Sigmoid colon (tissue), 7 donors: Measurements from ENCODE around the gene CLMN. TPM values are rescaled to one million over a fixed set of nuclear protein-coding genes. Genes with fewer than 3 reads are reported as not detected.

Experiments used
- DNase-seq: peaks from one replicate; pipeline ENCODE4 v3.0.0-alpha.2; 2019
- H3K27ac ChIP-seq, 4 donors: fragments of 200-600 bp; sonication (generic); one replicate each; pipeline ENCODE4 v1.5.1; 2016 to 2019; ENCODE audit warnings: mild to moderate bottlenecking in 1 of 4
- H3K27me3 ChIP-seq, 3 donors: fragments of 200-600 bp; sonication (generic); one replicate each; pipeline ENCODE4 v1.5.1; 2019; ENCODE audit warnings: mild to moderate bottlenecking in 1 of 3
- H3K36me3 ChIP-seq, 4 donors: fragments of 200-600 bp; sonication (generic); one replicate each; pipeline ENCODE4 v1.5.1; 2016 to 2019
- H3K4me1 ChIP-seq, 4 donors: fragments of 200-600 bp; sonication (generic); one replicate each; pipeline ENCODE4 v1.5.1; 2017 to 2019
- H3K4me3 ChIP-seq, 4 donors: fragments of 200-600 bp; sonication (generic); one replicate each; pipeline ENCODE4 v1.5.1; 2017 to 2019; ENCODE audit warnings: mild to moderate bottlenecking in 2 of 4, moderate library complexity in 1 of 4
- H3K9me3 ChIP-seq, 4 donors: fragments of 200-600 bp in 3 of 4; sonication (generic) in 3 of 4; one replicate each; pipeline versions ENCODE4 v1.5.1 to v1.6.1; 2013 to 2019
- EP300 ChIP-seq, 4 donors: sonication (generic); formaldehyde crosslinking; IDR thresholded peaks; one replicate each; pipeline ENCODE4 v1.6.1; 2017; ENCODE audit warnings: antibody characterized with exemption in 4 of 4
- POLR2A ChIP-seq, 2 donors: fragments of 450-650 bp; IDR thresholded peaks; one replicate each; pipeline ENCODE4 v1.6.1; 2016; ENCODE audit warnings: antibody characterized with exemption in 2 of 2, mild to moderate bottlenecking in 2 of 2, moderate library complexity in 2 of 2
- POLR2AphosphoS5 ChIP-seq, 4 donors: sonication (generic); formaldehyde crosslinking; IDR thresholded peaks; one replicate each; pipeline ENCODE4 v1.6.1; 2017; ENCODE audit warnings: antibody characterized with exemption in 4 of 4
- WGBS, 2 donors: extraction: QIAGEN DNeasy Blood & Tissue Kit; methylation state at CpG; one replicate each; pipeline ENCODE4 v1.1.7; 2013; 5-methylcytosine and 5-hydroxymethylcytosine counted together
- intact Hi-C: fragments of 100-400 bp; cut with DNase I; formaldehyde crosslinking; loops from one replicate; pipeline ENCODE4 v1.15.1; 2023
- polyA plus RNA-seq, 3 donors: library from polyadenylated mRNA; stranded (reverse); fragments of 200-250 nt; gene quantifications; one replicate each; pipeline ENCODE4 v1.2.3, GENCODE V29; 2013
- total RNA-seq, 4 donors: library from RNA; depleted of rRNA; stranded (reverse); fragments of >200 nt; gene quantifications; one replicate each; pipeline ENCODE4 v1.1.0, GENCODE V29; 2016
- TF ChIP-seq, protein P1 (sequence below), 4 experiments: fragments of 450-650 bp in 3 of 4; fragments of 200-600 bp in 1 of 4; IDR thresholded peaks; one replicate each; pipeline ENCODE4 v1.5.1; 2016 to 2019; ENCODE audit warnings: antibody characterized with exemption in 4 of 4, mild to moderate bottlenecking in 3 of 4, moderate library complexity in 2 of 4
- donor health status: healthy with polysubstance abuse.
- donor health status: Bipolar disorder and iron deficiency.
- donor health status: healthy.

CLMN gene
- total and polyA plus RNA-seq, 7 donors: 3.5 to 40.2 (median 9.1) TPM

DNA sequence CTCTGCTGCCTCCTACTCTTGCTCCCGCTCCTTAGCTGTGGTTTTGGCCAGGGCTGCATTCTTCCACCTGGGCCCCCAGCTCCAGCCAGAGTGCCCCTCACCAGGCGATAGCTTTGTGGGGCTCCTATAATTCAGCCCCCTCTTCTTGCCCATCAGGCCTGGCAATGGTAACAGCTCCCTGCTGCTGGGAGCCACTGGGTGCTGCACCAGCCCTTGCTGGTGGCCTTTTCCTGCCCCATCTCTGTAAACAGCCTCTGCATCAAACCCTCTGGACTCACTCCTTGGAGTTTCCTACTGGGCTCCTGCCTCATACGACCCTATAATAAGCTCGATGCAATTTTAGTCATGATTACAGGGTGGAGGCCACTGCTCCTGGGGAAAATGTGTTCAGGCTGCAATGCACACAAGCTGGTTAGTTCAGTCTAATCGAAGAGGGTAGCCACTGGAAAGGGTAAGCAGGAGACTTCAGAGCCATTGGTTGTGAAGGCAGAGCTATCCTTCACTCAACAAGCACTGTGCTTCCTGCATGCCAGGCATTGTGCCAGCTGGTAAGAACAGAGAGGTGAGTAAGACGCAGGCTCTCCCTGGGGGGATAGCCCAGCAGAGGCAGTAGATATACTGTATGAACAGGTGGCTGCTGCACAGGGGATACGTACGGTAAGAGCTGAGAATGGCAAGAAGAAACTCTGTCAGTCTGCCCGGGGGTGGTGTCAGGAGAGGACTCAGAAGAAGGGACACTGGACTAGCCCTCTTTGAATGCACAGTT, 24.7 kb downstream of the CLMN start:
- intact Hi-C loops: no loop called here
- DNase-seq: no peak
- no peak overlapping the region for H3K4me3 ChIP-seq
- H3K9me3 ChIP-seq: no peaks in the 10 kb centered on the region
- WGBS, 2 donors: 67 to 77% methylated on average over 9 of the region's 9 CpGs
- peaks cover 0 to 9% (median 4%) of the 10 kb centered on the region in 4 donors for H3K4me1 ChIP-seq
- TF ChIP-seq POLR2A (IDR thresholded peaks at IDR 0.05) (no peak), EP300 (IDR thresholded peaks at IDR 0.05) (no peak), POLR2AphosphoS5 (IDR thresholded peaks at IDR 0.05) (no peak)
- TF ChIP-seq, protein P1, sequence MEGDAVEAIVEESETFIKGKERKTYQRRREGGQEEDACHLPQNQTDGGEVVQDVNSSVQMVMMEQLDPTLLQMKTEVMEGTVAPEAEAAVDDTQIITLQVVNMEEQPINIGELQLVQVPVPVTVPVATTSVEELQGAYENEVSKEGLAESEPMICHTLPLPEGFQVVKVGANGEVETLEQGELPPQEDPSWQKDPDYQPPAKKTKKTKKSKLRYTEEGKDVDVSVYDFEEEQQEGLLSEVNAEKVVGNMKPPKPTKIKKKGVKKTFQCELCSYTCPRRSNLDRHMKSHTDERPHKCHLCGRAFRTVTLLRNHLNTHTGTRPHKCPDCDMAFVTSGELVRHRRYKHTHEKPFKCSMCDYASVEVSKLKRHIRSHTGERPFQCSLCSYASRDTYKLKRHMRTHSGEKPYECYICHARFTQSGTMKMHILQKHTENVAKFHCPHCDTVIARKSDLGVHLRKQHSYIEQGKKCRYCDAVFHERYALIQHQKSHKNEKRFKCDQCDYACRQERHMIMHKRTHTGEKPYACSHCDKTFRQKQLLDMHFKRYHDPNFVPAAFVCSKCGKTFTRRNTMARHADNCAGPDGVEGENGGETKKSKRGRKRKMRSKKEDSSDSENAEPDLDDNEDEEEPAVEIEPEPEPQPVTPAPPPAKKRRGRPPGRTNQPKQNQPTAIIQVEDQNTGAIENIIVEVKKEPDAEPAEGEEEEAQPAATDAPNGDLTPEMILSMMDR (IDR thresholded peaks at IDR 0.05): no peak
- H3K27ac ChIP-seq: no peak overlapping the region
- H3K36me3 ChIP-seq: no peaks in the 10 kb centered on the region
- no peaks in the 10 kb centered on the region for H3K27me3 ChIP-seq

DNA sequence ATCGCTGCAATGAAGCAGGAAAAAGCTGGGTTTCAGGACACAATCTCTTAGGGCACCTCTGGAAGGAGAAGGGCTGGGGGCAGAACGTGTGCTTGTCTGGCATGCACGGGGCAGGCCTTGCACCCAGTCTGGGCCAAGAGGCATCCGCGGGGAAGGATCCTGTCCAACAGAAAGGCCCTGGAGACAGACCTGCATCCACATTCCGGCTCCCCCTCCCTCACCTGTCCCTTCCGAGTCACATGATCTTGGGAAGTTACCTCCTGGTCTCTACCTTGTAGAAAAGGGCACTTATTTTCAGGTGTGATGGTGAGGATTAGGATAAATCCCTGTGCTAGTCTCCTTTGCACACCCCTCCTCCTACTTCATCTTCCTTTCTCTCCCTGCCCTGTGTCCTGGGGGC, 25.4 kb downstream of the CLMN start:
- H3K27ac ChIP-seq: no peak overlapping the region
- DNase-seq: no peak
- no peaks in the 10 kb centered on the region for H3K9me3 ChIP-seq
- TF ChIP-seq POLR2A (IDR thresholded peaks at IDR 0.05): no peak
- TF ChIP-seq, protein P1 (IDR thresholded peaks at IDR 0.05): no peak
- no peak for TF ChIP-seq POLR2AphosphoS5 (IDR thresholded peaks at IDR 0.05)
- no peak for TF ChIP-seq EP300 (IDR thresholded peaks at IDR 0.05)
- H3K27me3 ChIP-seq: no peaks in the 10 kb centered on the region
- 87 to 91% methylated on average over 7 of the region's 7 CpGs for WGBS, 2 donors
- intact Hi-C loops: no loop called here
- H3K36me3 ChIP-seq: no peaks in the 10 kb centered on the region
- H3K4me3 ChIP-seq: no peak overlapping the region
- H3K4me1 ChIP-seq: peaks cover 0 to 9% (median 4%) of the 10 kb centered on the region in 4 donors

DNA sequence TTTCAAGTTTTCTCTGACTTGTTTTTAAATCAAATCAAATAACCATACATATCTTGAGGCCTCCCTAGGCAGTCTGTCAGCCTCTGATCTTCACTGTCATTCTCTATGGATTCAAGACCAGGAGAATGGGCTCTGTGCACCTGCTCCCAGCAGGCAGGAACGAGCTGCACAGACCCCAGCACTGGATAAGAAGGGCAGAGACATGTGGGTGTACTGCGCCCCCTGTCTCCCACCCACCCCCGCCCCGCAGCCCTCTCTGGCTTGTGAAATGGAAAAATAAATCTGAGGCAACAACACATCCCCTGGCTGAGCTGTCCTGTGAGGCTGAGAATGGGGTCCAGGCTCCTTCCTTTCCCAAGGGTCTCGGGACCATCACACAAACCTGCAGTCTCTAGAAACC, 26.3 kb downstream of the CLMN start:
- H3K27me3 ChIP-seq: no peaks in the 10 kb centered on the region
- intact Hi-C loops: no loop called here
- H3K9me3 ChIP-seq: no peaks in the 10 kb centered on the region
- TF ChIP-seq POLR2A (IDR thresholded peaks at IDR 0.05) (no peak), EP300 (IDR thresholded peaks at IDR 0.05) (no peak), POLR2AphosphoS5 (IDR thresholded peaks at IDR 0.05) (no peak)
- H3K36me3 ChIP-seq: no peaks in the 10 kb centered on the region
- no peak for DNase-seq
- no peak overlapping the region for H3K27ac ChIP-seq
- WGBS, 2 donors: 80% methylated on average over 5 of the region's 5 CpGs
- H3K4me3 ChIP-seq: no peak overlapping the region
- H3K4me1 ChIP-seq: peaks cover 0 to 9% (median 4%) of the 10 kb centered on the region in 4 donors

DNA sequence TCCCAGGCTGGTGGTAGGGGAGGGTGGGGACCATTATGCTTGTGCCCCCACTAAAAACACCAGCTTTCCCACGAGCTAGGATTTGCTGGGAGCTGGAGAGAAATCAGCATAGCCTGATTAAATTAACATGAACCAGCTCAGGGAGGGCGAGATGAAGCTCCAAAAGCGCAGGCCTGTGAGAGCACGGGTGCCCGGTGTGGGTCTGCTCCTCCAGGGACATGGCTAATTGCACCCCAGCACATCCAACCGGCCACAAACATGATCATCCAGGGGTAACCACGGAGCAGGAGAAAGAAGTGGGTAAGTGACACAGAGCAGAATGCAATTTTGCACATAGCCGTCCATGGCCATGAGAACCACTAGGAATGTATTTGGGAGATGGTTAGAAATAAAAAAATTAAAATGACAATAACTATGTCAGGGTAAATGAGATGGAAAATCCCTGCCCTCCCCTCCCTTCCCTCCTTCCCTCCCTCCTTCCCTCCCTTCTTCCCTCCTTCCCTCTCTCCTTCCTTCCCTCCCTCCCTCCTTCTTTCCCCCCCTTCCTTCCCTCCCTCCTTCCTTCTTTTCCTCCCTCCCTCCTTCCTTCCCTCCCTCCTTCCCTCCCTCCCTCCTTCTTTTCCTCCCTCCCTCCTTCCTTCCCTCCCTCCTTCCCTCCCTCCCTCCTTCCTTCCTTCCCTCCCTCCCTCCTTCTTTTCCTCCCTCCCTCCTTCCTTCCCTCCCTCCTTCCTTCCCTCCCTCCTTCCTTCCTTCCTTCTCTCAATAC, 26.9 kb downstream of the CLMN start:
- no peak for DNase-seq
- no peaks in the 10 kb centered on the region for H3K27me3 ChIP-seq
- TF ChIP-seq POLR2AphosphoS5 (IDR thresholded peaks at IDR 0.05) (no peak), EP300 (IDR thresholded peaks at IDR 0.05) (no peak), POLR2A (IDR thresholded peaks at IDR 0.05) (no peak)
- TF ChIP-seq, protein P1 (IDR thresholded peaks at IDR 0.05): no peak
- no peaks in the 10 kb centered on the region for H3K36me3 ChIP-seq
- peaks cover 0 to 9% (median 4%) of the 10 kb centered on the region in 4 donors for H3K4me1 ChIP-seq
- H3K27ac ChIP-seq: peak overlapping the region in 3 of 4 donors; percentile 19 to 43 (median 30)
- H3K9me3 ChIP-seq: no peaks in the 10 kb centered on the region
- intact Hi-C loops: no loop called here
- H3K4me3 ChIP-seq: no peak overlapping the region
- WGBS, 2 donors: 79 to 84% methylated on average over 8 of the region's 8 CpGs

DNA sequence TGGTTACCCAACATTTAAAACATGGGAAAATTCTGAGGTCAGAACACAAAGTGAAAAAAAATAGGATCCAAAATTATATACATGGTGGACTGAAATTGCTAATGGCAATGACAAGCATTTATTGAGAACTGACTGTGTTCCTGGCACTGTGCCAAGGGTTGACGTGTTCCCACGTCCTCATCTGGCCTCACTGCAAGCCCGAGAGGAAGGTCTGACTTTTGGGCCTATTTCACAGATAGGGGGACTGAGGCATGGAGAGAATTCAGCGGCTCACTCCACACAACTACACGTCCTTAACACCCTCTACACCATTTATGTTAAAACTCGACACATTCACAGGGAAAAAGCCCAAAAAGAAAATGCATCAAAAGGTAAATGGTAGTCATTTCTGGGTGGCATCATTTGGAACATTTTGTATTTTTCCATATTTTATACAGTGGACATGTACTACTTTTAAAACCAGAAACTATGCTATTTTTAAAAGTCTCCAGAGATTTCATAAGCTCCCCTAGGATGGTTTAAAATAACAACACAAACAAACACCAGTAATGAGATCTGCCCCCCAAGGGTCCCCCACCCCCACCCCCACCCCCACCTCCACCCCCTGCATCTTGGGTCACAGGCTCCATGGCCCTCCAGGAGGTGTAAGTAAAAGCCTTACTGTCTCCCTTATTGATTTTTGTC, 27.7 kb downstream of the CLMN start:
- TF ChIP-seq EP300 (IDR thresholded peaks at IDR 0.05) (no peak), POLR2AphosphoS5 (IDR thresholded peaks at IDR 0.05) (peak in 2 of 4 donors; percentile 20 to 27)
- DNase-seq: peak; percentile 81
- H3K4me1 ChIP-seq: peaks cover 0 to 9% (median 4%) of the 10 kb centered on the region in 4 donors
- intact Hi-C loops: no loop called here
- H3K27me3 ChIP-seq: no peaks in the 10 kb centered on the region
- H3K27ac ChIP-seq: peak overlapping the region; percentile 30 to 43 (median 38)
- no peaks in the 10 kb centered on the region for H3K36me3 ChIP-seq
- H3K4me3 ChIP-seq: no peak overlapping the region
- WGBS, 2 donors: 49 to 52% methylated on average over 6 of the region's 6 CpGs
- H3K9me3 ChIP-seq: no peaks in the 10 kb centered on the region
